Thymus (tissue), 11 donors: ENCODE data around the gene ZRSR2. TPM values are rescaled to one million over a fixed set of nuclear protein-coding genes. Genes with fewer than 3 reads are reported as not detected.

Experiments
- DNase-seq, 9 donors: peaks; one replicate each; pipeline ENCODE4 v3.0.0-alpha.2; 2013; ENCODE audit warnings: low spot score in 9 of 9, low read depth in 6 of 9, missing footprints in 1 of 9
- H3K27ac ChIP-seq, 2 donors: one replicate each; pipeline ENCODE4 v1.5.1; 2013; ENCODE audit warnings: control low read depth in 1 of 2, low read depth in 1 of 2, low read length in 1 of 2, mild to moderate bottlenecking in 1 of 2, moderate library complexity in 1 of 2
- H3K27me3 ChIP-seq, 2 donors: one replicate each; pipeline ENCODE4 v1.5.1; 2013; ENCODE audit warnings: low read length in 1 of 2; ENCODE audit not compliant: control insufficient read depth in 2 of 2, insufficient read depth in 1 of 2
- H3K36me3 ChIP-seq, 2 donors: one replicate each; pipeline ENCODE4 v1.5.1; 2013; ENCODE audit warnings: low read length in 1 of 2, mild to moderate bottlenecking in 1 of 2, moderate library complexity in 1 of 2; ENCODE audit not compliant: control insufficient read depth in 2 of 2, insufficient read depth in 2 of 2
- H3K4me1 ChIP-seq, 2 donors: one replicate each; pipeline ENCODE4 v1.5.1; 2013; ENCODE audit warnings: low read length in 2 of 2; ENCODE audit not compliant: control insufficient read depth in 2 of 2, insufficient read depth in 2 of 2
- H3K4me3 ChIP-seq, 2 donors: one replicate each; pipeline ENCODE4 v1.5.1; 2013; ENCODE audit warnings: low read length in 2 of 2, control low read depth in 1 of 2, mild to moderate bottlenecking in 1 of 2
- H3K9me3 ChIP-seq, 2 donors: one replicate each; pipeline ENCODE4 v1.5.1; 2013; ENCODE audit warnings: low read length in 1 of 2, mild to moderate bottlenecking in 1 of 2; ENCODE audit not compliant: control insufficient read depth in 2 of 2, insufficient read depth in 1 of 2
- WGBS: extraction: QIAGEN DNeasy Blood & Tissue Kit; methylation state at CpG from one replicate; pipeline ENCODE4 v1.1.7; 2013; 5-methylcytosine and 5-hydroxymethylcytosine counted together
- polyA plus RNA-seq: library from polyadenylated mRNA; stranded (reverse); fragments of 200-250 nt; gene quantifications from one replicate; pipeline ENCODE4 v1.2.3, GENCODE V29; 2013
- total RNA-seq: library from RNA; stranded (reverse); fragments of 120-200 nt; gene quantifications from one replicate; pipeline ENCODE4 v1.2.4, GENCODE V29; 2013
- donor health status: healthy.

Gene ZRSR2
- total and polyA plus RNA-seq, 2 donors, result 9.5 to 30.0 TPM

DNA sequence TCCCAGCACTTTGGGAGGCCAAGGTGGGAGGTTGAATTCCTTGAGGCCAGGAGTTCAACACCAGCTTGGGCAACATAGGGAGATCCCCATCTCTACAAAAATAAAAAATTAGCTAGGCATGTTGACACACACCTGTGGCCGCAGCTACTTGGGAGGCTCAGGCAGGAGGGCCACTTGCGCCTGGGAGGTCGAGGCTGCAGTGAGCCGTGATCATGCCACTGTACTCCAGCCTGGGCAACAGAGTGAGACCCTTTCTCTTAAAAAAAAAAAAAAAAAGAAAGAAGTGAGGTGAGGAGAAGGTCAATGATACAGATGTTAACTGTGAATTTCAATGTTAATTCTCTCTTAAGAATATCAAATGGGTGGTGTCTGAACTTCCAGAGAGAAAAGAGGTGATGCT is 79.4 kb downstream of the ZRSR2 start:
- no peak for DNase-seq
- Histone ChIP-seq H3K27ac (no peak overlapping the region), H3K27me3 (peaks cover 0 to 2% of the 10 kb centered on the region in 2 donors), H3K4me1 (no peaks in the 10 kb centered on the region), H3K4me3 (no peak overlapping the region), H3K36me3 (no peaks in the 10 kb centered on the region), H3K9me3 (no peaks in the 10 kb centered on the region)
- WGBS, result 99% methylated on average over 4 of the region's 4 CpGs

DNA sequence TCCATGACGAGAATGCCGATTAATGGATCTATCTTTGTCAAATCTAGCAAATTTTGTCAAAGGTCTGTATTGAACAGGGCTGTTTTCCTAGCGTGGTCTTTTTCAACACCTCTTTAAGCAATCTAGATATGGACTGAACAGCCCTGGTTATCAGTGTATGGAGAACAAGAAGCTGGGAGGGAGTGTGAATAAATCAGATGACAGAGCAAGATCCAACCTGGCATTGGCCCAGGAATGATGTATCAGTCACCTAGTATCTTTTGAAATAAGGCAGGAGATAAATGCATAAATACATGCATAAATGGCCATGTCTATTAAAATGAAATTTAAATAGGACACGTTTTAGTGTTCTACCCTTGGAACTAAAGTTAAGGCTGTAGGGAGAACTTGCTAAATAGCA is 80.0 kb downstream of the ZRSR2 start:
- peaks cover 0 to 2% of the 10 kb centered on the region in 2 donors for H3K27me3 ChIP-seq
- H3K4me3 ChIP-seq, result no peak overlapping the region
- 95% methylated on average over 4 of the region's 4 CpGs for WGBS
- no peaks in the 10 kb centered on the region for H3K36me3 ChIP-seq
- no peaks in the 10 kb centered on the region for H3K9me3 ChIP-seq
- no peaks in the 10 kb centered on the region for H3K4me1 ChIP-seq
- DNase-seq, result no peak
- no peak overlapping the region for H3K27ac ChIP-seq

Other genes starting within 250 kb of the ZRSR2 start
- 0.38 TPM for gene ACE2, start 189.5 kb upstream of the ZRSR2 start, total RNA-seq
- gene ACE2, start 189.5 kb upstream of the ZRSR2 start, polyA plus RNA-seq, result 1.4 TPM
- 0.28 TPM for gene CLTRN, start 125.7 kb upstream of the ZRSR2 start, total RNA-seq
- 3.9 TPM for gene CLTRN, start 125.7 kb upstream of the ZRSR2 start, polyA plus RNA-seq
- 3.1 TPM for gene CA5B, start 52.2 kb upstream of the ZRSR2 start, total RNA-seq
- 2.9 TPM for gene CA5B, start 52.2 kb upstream of the ZRSR2 start, polyA plus RNA-seq
- gene AP1S2, start 64.3 kb downstream of the ZRSR2 start, total RNA-seq, result 45.8 TPM
- 38.7 TPM for gene AP1S2, start 64.3 kb downstream of the ZRSR2 start, polyA plus RNA-seq